Measurements from ENCODE around the gene P3H3. TPM values are rescaled to one million over a fixed set of nuclear protein-coding genes. Genes with fewer than 3 reads are reported as not detected.

The P3H3 gene
- total and polyA plus RNA-seq, 4 donors = 23.4 to 93.3 (median 54.9) TPM

GRCh38 chr12:6851921-6852650 is 23.9 kb downstream of the P3H3 start, which contains the start of gene USP5:
Gene USP5 (plus strand): TSS chr12:6852150. CDS start chr12:6852180, 30 bp downstream.
- peak within 1 kb of the TSS; percentile 58 to 78 for H3K27ac ChIP-seq (ENCODE audit: low read depth in 1 of 2, low read length in 2 of 2)
- intact Hi-C loops (cut with DNase I) = loop anchor here in 1 of 2 donors (2.0 kb wide), 2 partner anchors 15 to 39 kb away; partner anchors contain the start of gene TPI1
- H3K27me3 ChIP-seq (ENCODE audit: control insufficient read depth in 1 of 2, insufficient read depth in 2 of 2, low read length in 1 of 2) = no peaks in the 10 kb centered on the region
- WGBS, 2 donors = 0% methylated on average over 65 of the region's 65 CpGs
- peak within 1 kb of the TSS; percentile 58 to 60 for H3K4me3 ChIP-seq (ENCODE audit: low read length in 2 of 2)
- H3K4me1 ChIP-seq (ENCODE audit: control insufficient read depth in 1 of 2, insufficient read depth in 2 of 2, low read length in 2 of 2) = no peaks in the 10 kb centered on the region
- peak; percentile 99 to 100 for DNase-seq
- peak; percentile 96 for ATAC-seq (ENCODE audit: low FRiP score)
- no peaks in the 10 kb centered on the region for H3K9me3 ChIP-seq (ENCODE audit: control insufficient read depth, low read length)
- H3K36me3 ChIP-seq (ENCODE audit: control insufficient read depth in 1 of 2, insufficient read depth in 2 of 2, low read length in 1 of 2) = no peaks in the 10 kb centered on the region

GRCh38 chr12:6852651-6853354 is 24.6 kb downstream of the P3H3 start:
- H3K4me1 ChIP-seq (ENCODE audit: control insufficient read depth in 1 of 2, insufficient read depth in 2 of 2, low read length in 2 of 2) = no peaks in the 10 kb centered on the region
- H3K27me3 ChIP-seq (ENCODE audit: control insufficient read depth in 1 of 2, insufficient read depth in 2 of 2, low read length in 1 of 2) = no peaks in the 10 kb centered on the region
- H3K36me3 ChIP-seq (ENCODE audit: control insufficient read depth in 1 of 2, insufficient read depth in 2 of 2, low read length in 1 of 2) = no peaks in the 10 kb centered on the region
- no peaks in the 10 kb centered on the region for H3K9me3 ChIP-seq (ENCODE audit: control insufficient read depth, low read length)
- peak overlapping the region; percentile 18 to 58 for H3K4me3 ChIP-seq (ENCODE audit: low read length in 2 of 2)
- peak overlapping the region; percentile 29 to 34 for H3K27ac ChIP-seq (ENCODE audit: low read depth in 1 of 2, low read length in 2 of 2)
- ATAC-seq (ENCODE audit: low FRiP score) = peak; percentile 3
- DNase-seq = peak; percentile 83 to 86
- intact Hi-C loops (cut with DNase I) = loop anchor here in 1 of 2 donors (2.0 kb wide), 2 partner anchors 14 to 38 kb away; partner anchors contain the start of gene TPI1
- WGBS, 2 donors = 0% methylated on average over 18 of the region's 18 CpGs

GRCh38 chr12:6853626-6854025 is 25.4 kb downstream of the P3H3 start:
- WGBS, 2 donors = 59 to 71% methylated on average over 1 of the region's 1 CpG
- H3K36me3 ChIP-seq (ENCODE audit: control insufficient read depth in 1 of 2, insufficient read depth in 2 of 2, low read length in 1 of 2) = peaks cover 0 to 4% of the 10 kb centered on the region in 2 donors
- no peak for DNase-seq
- intact Hi-C loops (cut with DNase I) = loop anchor here in 1 of 2 donors (2.0 kb wide), 2 partner anchors 13 to 37 kb away; partner anchors contain the start of gene TPI1
- no peak overlapping the region for H3K4me3 ChIP-seq (ENCODE audit: low read length in 2 of 2)
- no peak for ATAC-seq (ENCODE audit: low FRiP score)
- no peaks in the 10 kb centered on the region for H3K4me1 ChIP-seq (ENCODE audit: control insufficient read depth in 1 of 2, insufficient read depth in 2 of 2, low read length in 2 of 2)
- H3K9me3 ChIP-seq (ENCODE audit: control insufficient read depth, low read length) = no peaks in the 10 kb centered on the region
- no peaks in the 10 kb centered on the region for H3K27me3 ChIP-seq (ENCODE audit: control insufficient read depth in 1 of 2, insufficient read depth in 2 of 2, low read length in 1 of 2)
- H3K27ac ChIP-seq (ENCODE audit: low read depth in 1 of 2, low read length in 2 of 2) = peak overlapping the region in 1 of 2 donors; percentile 34

GRCh38 chr12:6854036-6854435 is 25.8 kb downstream of the P3H3 start:
- ATAC-seq (ENCODE audit: low FRiP score) = no peak

GRCh38 chr12:6855322-6855721 is 27.1 kb downstream of the P3H3 start:
- Histone ChIP-seq H3K9me3 (ENCODE audit: control insufficient read depth, low read length) (no peaks in the 10 kb centered on the region), H3K27ac (ENCODE audit: low read depth in 1 of 2, low read length in 2 of 2) (no peak overlapping the region), H3K27me3 (ENCODE audit: control insufficient read depth in 1 of 2, insufficient read depth in 2 of 2, low read length in 1 of 2) (no peaks in the 10 kb centered on the region), H3K4me3 (ENCODE audit: low read length in 2 of 2) (no peak overlapping the region), H3K36me3 (ENCODE audit: control insufficient read depth in 1 of 2, insufficient read depth in 2 of 2, low read length in 1 of 2) (peaks cover 0 to 6% of the 10 kb centered on the region in 2 donors), H3K4me1 (ENCODE audit: control insufficient read depth in 1 of 2, insufficient read depth in 2 of 2, low read length in 2 of 2) (no peaks in the 10 kb centered on the region)
- 89 to 90% methylated on average over 14 of the region's 14 CpGs for WGBS, 2 donors
- intact Hi-C loops (cut with DNase I) = no loop called here
- ATAC-seq (ENCODE audit: low FRiP score) = no peak
- no peak for DNase-seq

More at GRCh38 chr12:6854036-6854435, 25.8 kb downstream of the P3H3 start:
- H3K4me1 ChIP-seq (ENCODE audit: control insufficient read depth in 1 of 2, insufficient read depth in 2 of 2, low read length in 2 of 2) = no peaks in the 10 kb centered on the region
- H3K27me3 ChIP-seq (ENCODE audit: control insufficient read depth in 1 of 2, insufficient read depth in 2 of 2, low read length in 1 of 2) = no peaks in the 10 kb centered on the region
- DNase-seq = no peak
- peaks cover 0 to 5% of the 10 kb centered on the region in 2 donors for H3K36me3 ChIP-seq (ENCODE audit: control insufficient read depth in 1 of 2, insufficient read depth in 2 of 2, low read length in 1 of 2)
- H3K27ac ChIP-seq (ENCODE audit: low read depth in 1 of 2, low read length in 2 of 2) = no peak overlapping the region
- no peaks in the 10 kb centered on the region for H3K9me3 ChIP-seq (ENCODE audit: control insufficient read depth, low read length)
- intact Hi-C loops (cut with DNase I) = no loop called here
- WGBS, 2 donors = 74 to 80% methylated on average over 6 of the region's 6 CpGs
- H3K4me3 ChIP-seq (ENCODE audit: low read length in 2 of 2) = no peak overlapping the region

- intact Hi-C loops (cut with DNase I) = no loop called here
- ATAC-seq (ENCODE audit: low FRiP score) (no peak), DNase-seq (no peak)
- 95 to 98% methylated on average over 2 of the region's 2 CpGs for WGBS, 2 donors
- H3K36me3 ChIP-seq (ENCODE audit: control insufficient read depth in 1 of 2, insufficient read depth in 2 of 2, low read length in 1 of 2) = peaks cover 3 to 17% of the 10 kb centered on the region in 2 donors
- no peaks in the 10 kb centered on the region for H3K4me1 ChIP-seq (ENCODE audit: control insufficient read depth in 1 of 2, insufficient read depth in 2 of 2, low read length in 2 of 2)
- H3K27ac ChIP-seq (ENCODE audit: low read depth in 1 of 2, low read length in 2 of 2) = no peak overlapping the region
- no peaks in the 10 kb centered on the region for H3K27me3 ChIP-seq (ENCODE audit: control insufficient read depth in 1 of 2, insufficient read depth in 2 of 2, low read length in 1 of 2)
- no peaks in the 10 kb centered on the region for H3K9me3 ChIP-seq (ENCODE audit: control insufficient read depth, low read length)
- H3K4me3 ChIP-seq (ENCODE audit: low read length in 2 of 2) = no peak overlapping the region
These were observed 30.6 kb downstream of the P3H3 start for GRCh38 chr12:6858799-6859198.

- intact Hi-C loops (cut with DNase I) = no loop called here
- H3K27me3 ChIP-seq (ENCODE audit: control insufficient read depth in 1 of 2, insufficient read depth in 2 of 2, low read length in 1 of 2) = no peaks in the 10 kb centered on the region
These were observed 31.9 kb downstream of the P3H3 start for GRCh38 chr12:6860116-6860515.

DNA sequence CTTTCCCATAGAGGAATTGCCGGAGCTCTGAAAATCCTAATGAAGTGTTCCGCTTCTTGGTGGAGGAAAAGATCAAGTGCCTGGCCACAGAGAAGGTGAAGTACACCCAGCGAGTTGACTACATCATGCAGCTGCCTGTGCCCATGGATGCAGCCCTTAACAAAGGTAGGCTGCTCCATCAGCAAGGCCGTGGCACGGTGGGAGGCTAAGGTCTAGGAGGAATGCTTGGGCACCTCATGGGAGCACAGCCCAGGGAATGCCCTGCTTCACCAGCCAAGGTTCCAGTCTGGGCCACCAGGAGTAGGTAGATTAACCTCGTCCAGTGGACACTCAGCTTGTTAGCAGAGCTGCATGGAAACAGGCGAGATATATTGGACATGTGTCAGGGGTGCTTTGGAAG is 32.7 kb downstream of the P3H3 start:
- H3K36me3 ChIP-seq (ENCODE audit: control insufficient read depth in 1 of 2, insufficient read depth in 2 of 2, low read length in 1 of 2) = peaks cover 3 to 17% of the 10 kb centered on the region in 2 donors

More at GRCh38 chr12:6860116-6860515, 31.9 kb downstream of the P3H3 start:
- no peaks in the 10 kb centered on the region for H3K9me3 ChIP-seq (ENCODE audit: control insufficient read depth, low read length)
- WGBS, 2 donors = 92 to 96% methylated on average over 9 of the region's 9 CpGs
- no peaks in the 10 kb centered on the region for H3K4me1 ChIP-seq (ENCODE audit: control insufficient read depth in 1 of 2, insufficient read depth in 2 of 2, low read length in 2 of 2)
- no peak overlapping the region for H3K27ac ChIP-seq (ENCODE audit: low read depth in 1 of 2, low read length in 2 of 2)
- peaks cover 3 to 17% of the 10 kb centered on the region in 2 donors for H3K36me3 ChIP-seq (ENCODE audit: control insufficient read depth in 1 of 2, insufficient read depth in 2 of 2, low read length in 1 of 2)
- ATAC-seq (ENCODE audit: low FRiP score) (no peak), DNase-seq (no peak)
- no peak overlapping the region for H3K4me3 ChIP-seq (ENCODE audit: low read length in 2 of 2)

More for the DNA sequence above, 32.7 kb downstream of the P3H3 start:
- 94 to 96% methylated on average over 7 of the region's 7 CpGs for WGBS, 2 donors
- H3K9me3 ChIP-seq (ENCODE audit: control insufficient read depth, low read length) = no peaks in the 10 kb centered on the region
- no peaks in the 10 kb centered on the region for H3K4me1 ChIP-seq (ENCODE audit: control insufficient read depth in 1 of 2, insufficient read depth in 2 of 2, low read length in 2 of 2)
- intact Hi-C loops (cut with DNase I) = no loop called here
- ATAC-seq (ENCODE audit: low FRiP score) (no peak), DNase-seq (no peak)
- no peaks in the 10 kb centered on the region for H3K27me3 ChIP-seq (ENCODE audit: control insufficient read depth in 1 of 2, insufficient read depth in 2 of 2, low read length in 1 of 2)
- H3K27ac ChIP-seq (ENCODE audit: low read depth in 1 of 2, low read length in 2 of 2) = no peak overlapping the region
- no peak overlapping the region for H3K4me3 ChIP-seq (ENCODE audit: low read length in 2 of 2)

Measured in aorta (tissue), 5 donors.